GM12873 (cell line): Measurements from ENCODE around the gene SUSD3.

Source experiments
- TF ChIP-seq, protein P1 (sequence below): IDR thresholded peaks from 2 replicates; pipeline ENCODE4 v1.5.1; 2012; ENCODE audit warnings: low read depth, mild to moderate bottlenecking, moderate library complexity, low read length, control low read depth; ENCODE audit not compliant: insufficient read depth; ENCODE audit errors: missing control alignments

Gene SUSD3

DNA sequence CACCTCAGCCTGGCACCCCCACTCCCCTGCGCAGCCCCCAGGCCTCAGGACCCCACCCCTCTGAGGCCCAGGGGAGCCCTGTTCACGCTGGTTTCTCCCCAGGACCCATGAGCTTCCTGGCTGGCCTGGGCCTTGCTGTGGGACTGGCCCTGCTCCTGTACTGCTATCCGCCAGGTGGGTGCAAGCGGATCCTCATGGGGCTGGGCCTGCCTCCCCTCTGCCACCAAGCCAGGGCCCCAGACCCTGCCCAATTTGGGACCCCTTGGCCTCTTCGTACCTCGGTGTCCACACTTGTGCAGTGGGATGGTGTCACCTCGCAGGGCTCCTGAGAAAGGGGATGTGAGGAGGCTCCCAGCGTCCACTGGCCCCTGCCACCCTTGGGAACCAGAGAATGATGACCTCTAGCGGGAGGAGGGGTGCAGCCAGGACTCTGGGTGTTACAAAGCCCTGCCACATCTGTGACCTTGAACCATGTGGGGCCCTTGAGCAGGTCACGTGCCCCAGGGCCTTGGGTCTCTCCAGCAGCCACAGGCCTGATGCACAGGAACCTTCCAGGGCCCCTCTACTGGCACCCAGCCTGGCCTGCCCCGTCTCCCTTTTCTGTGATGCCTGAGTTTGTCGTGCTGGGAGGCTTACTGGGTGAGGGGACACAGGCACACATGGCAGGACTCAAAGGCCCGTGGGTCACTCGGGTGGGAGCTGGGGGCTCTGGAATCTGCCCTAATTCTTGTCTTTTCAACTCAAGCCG lies 53.8 kb downstream of the SUSD3 start:
- TF ChIP-seq, protein P1, sequence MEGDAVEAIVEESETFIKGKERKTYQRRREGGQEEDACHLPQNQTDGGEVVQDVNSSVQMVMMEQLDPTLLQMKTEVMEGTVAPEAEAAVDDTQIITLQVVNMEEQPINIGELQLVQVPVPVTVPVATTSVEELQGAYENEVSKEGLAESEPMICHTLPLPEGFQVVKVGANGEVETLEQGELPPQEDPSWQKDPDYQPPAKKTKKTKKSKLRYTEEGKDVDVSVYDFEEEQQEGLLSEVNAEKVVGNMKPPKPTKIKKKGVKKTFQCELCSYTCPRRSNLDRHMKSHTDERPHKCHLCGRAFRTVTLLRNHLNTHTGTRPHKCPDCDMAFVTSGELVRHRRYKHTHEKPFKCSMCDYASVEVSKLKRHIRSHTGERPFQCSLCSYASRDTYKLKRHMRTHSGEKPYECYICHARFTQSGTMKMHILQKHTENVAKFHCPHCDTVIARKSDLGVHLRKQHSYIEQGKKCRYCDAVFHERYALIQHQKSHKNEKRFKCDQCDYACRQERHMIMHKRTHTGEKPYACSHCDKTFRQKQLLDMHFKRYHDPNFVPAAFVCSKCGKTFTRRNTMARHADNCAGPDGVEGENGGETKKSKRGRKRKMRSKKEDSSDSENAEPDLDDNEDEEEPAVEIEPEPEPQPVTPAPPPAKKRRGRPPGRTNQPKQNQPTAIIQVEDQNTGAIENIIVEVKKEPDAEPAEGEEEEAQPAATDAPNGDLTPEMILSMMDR: no peak

DNA sequence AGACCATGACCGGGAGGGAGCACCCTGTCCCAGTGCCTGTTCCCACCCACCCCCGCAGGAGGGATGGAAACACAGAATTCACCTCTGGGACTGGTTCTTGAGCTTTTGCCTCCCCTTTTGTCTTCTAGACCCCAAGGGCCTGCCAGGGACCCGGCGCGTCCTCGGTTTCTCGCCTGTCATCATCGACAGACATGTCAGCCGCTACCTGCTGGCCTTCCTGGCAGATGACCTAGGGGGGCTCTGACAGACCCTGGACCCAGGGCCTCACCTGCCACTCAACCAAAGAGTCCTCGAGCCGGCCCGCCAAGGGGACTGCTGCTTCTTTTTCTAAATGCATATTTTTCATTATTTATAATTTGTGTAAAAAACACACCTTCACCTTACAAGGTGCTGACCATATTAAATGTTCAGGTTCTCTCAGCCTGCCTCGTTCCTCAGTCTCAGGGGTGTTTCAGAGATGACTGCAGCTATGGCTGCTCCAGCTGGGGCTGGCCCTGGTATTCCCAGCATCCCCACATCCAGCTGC lies 54.4 kb downstream of the SUSD3 start:
- TF ChIP-seq, protein P1: no peak

DNA sequence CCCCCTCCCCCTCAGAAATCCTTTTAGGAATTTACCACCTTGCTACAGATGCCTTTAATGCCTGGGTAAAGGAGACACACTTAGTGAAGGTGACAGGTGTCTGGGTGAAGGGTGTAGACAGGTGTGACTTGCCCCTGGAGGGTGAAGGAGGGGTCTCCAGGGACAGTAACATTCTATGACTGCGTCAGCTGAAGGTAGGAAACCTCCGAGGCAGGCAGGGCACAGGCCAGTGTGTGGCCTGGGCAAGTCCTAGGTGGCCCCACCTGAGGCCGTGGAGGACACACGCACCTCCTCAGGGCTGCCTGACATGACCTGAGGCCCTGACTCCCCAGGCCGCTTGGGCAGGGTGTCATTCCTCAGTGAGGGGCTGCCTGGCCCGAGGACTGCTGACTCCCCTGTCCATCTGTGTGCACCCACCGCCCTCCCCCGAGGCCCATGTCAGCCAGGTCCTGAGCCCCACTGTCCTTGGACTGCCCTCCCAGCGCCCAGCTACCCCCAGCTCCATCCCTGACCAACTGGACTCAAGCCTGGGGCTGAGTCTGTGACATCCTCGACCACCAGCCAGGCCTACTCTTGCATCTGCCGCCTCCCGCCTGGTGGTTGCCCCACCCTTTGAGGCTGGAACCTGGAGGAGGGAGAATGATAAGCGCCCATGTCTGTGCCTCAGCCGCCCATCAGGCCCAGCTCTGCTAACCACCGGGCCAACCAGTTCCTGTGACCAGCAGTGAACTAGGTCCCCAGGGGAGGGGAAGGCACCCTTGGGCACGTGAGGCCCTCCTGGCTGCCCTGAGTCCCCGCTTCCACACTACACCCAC lies 55.9 kb downstream of the SUSD3 start:
- TF ChIP-seq, protein P1: no peak

DNA sequence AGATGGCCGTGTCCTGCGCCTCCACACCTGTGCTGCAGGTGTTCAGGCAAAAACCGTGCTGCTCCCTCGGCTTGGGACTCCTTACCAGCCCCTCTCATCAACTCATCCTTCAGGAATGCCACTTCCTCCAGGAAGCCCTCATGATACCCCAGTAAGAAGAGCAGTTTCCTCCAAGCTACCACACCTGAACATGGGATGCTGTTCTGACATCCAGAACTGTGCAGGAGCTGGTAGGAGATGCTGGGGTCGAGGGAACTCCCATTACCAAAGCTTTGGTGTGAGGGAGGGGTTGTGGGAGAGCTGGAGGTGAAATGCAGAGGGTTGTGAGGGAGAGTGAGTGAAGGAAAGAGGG lies 56.5 kb downstream of the SUSD3 start:
- TF ChIP-seq, protein P1: no peak

DNA sequence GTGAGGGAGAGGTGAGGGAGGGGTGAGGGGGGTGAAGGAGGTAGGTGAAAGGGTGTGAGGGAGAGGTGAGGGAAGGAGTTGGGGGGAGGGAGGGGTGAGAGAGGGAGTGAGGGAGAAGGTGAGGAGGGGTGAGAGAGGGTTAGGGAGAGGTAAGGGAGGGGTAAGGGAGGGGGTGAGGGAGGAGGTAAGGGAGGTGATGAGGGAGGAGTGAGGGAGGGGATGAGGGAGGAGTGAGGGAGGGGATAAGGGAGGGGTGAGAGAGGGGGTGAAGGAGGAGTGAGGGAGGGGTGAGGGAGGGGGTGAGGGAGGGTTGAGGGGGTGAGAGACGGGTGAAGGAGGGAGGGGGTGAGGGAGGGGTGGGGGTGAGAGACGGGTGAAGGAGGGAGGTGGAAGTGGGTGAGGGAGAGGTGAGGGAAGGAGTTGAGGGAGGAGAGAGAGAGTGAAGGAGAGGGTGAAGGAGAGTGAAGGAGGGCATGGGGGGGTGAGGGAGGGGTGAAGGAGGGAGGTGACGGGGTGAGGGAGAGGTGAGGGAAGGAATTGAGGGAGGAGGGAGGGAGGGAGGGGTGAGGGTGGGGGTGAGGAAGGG lies 57.1 kb downstream of the SUSD3 start:
- TF ChIP-seq, protein P1: no peak

DNA sequence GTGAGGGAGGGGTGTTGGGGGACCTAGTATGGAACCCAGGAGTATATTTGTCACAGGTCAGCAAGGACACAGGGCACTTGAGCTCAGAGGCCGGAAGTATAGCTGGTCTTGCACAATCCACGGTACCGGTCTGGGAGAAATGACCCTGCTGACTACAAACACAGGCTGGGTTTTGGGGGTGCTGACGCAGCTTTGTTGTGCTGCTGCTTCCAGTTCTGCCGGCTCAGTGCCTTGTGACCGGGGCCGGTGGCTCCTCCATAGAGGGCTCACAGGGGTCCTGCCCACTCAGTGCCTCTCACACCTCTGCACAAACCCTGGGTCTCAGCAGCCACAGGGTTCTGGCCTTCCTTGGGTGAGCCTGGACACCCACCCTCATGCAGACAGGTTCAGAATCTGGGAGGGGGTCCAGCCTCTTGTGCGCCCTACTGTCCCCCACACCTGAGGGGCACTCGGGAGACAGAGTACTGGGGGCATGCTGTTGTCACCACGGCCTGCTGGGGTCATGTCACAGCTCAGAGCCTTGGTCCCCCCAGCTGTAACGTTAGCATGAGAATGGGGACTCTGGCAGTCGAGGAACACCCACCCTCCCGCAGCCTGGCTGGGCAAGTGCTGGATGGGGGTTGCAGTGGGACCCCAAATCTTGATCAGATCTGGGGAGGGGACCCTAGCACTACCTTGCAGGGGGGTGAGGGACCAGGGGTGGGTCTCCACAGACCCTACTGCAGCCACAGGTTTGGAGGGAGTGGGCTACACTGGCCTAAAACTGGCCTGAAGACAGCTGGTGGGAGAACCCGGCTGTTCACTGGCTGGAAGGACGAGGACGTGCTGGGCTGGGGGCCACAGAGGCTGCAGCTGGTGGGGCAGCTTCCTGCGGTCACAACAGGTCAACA lies 57.8 kb downstream of the SUSD3 start:
- TF ChIP-seq, protein P1: no peak
